ENCODE measurements around the gene PXK. TPM values are rescaled to one million over a fixed set of nuclear protein-coding genes. Genes with fewer than 3 reads are reported as not detected.

Gene PXK
- total and polyA plus RNA-seq, 8 donors = 8.3 to 54.0 (median 31.1) TPM

- peaks cover 9 to 18% (median 15%) of the 10 kb centered on the region in 4 donors for H3K36me3 ChIP-seq
- H3K27ac ChIP-seq = peak within 1 kb of the TSS; percentile 95 to 97 (median 96)
- TF ChIP-seq CTCF (IDR thresholded peaks at IDR 0.05) (peak in 5 of 7 experiments; percentile 92 to 98 (median 97)), POLR2A (IDR thresholded peaks at IDR 0.05) (peak in 1 of 4 donors; percentile 32), POLR2AphosphoS5 (IDR thresholded peaks at IDR 0.05) (peak; percentile 78 to 92 (median 91)), EP300 (IDR thresholded peaks at IDR 0.05) (no peak)
- WGBS, 5 donors = 4 to 6% (median 5%) methylated on average over 48 to 71 of the region's 71 CpGs
- H3K9me3 ChIP-seq = no peaks in the 10 kb centered on the region
- intact Hi-C loops (cut with DNase I; ENCODE audit: low total_unique reads) = no loop called here
- H3K4me1 ChIP-seq = peaks cover 19 to 44% (median 31%) of the 10 kb centered on the region in 4 donors
- H3K27me3 ChIP-seq = peaks cover 0 to 7% (median 0%) of the 10 kb centered on the region in 3 donors
- peak within 1 kb of the TSS; percentile 60 to 89 (median 82) for H3K4me3 ChIP-seq
- DNase-seq = peak; percentile 99
Measured at GRCh38 chr3:58305882-58306711, 26.6 kb upstream of the PXK start, which contains the start of the genes HTD2 and RPP14. TSS of gene HTD2 (plus strand) at chr3:58306520. CDS start at chr3:58317614, 11,094 bp downstream. TSS of gene RPP14 (plus strand) at chr3:58306245. CDS start at chr3:58310330, 4,085 bp downstream.

- Histone ChIP-seq H3K9me3 (no peaks in the 10 kb centered on the region), H3K4me3 (peak overlapping the region; percentile 60 to 89 (median 82)), H3K27me3 (peaks cover 0 to 4% (median 0%) of the 10 kb centered on the region in 3 donors), H3K36me3 (peaks cover 24 to 34% (median 31%) of the 10 kb centered on the region in 4 donors), H3K4me1 (peaks cover 19 to 44% (median 31%) of the 10 kb centered on the region in 4 donors), H3K27ac (peak overlapping the region; percentile 95 to 97 (median 96))
- WGBS, 5 donors = 23 to 27% (median 24%) methylated on average over 10 of the region's 10 CpGs
- DNase-seq = peak; percentile 47 to 84
- intact Hi-C loops (cut with DNase I; ENCODE audit: low total_unique reads) = no loop called here
- TF ChIP-seq EP300 (IDR thresholded peaks at IDR 0.05) = no peak
- no peak for TF ChIP-seq POLR2AphosphoS5 (IDR thresholded peaks at IDR 0.05)
- TF ChIP-seq CTCF (IDR thresholded peaks at IDR 0.05) = peak in 4 of 7 experiments; percentile 18 to 39 (median 22)
Measured at GRCh38 chr3:58307639-58308215, 25.0 kb upstream of the PXK start.

- 6 to 24% (median 18%) methylated on average over 1 of the region's 1 CpG for WGBS, 5 donors
- Histone ChIP-seq H3K4me3 (peak overlapping the region in 2 of 4 donors; percentile 81 to 89), H3K27ac (peak overlapping the region in 2 of 5 donors; percentile 95 to 97), H3K4me1 (peaks cover 19 to 44% (median 31%) of the 10 kb centered on the region in 4 donors), H3K36me3 (peaks cover 30 to 44% (median 41%) of the 10 kb centered on the region in 4 donors), H3K9me3 (no peaks in the 10 kb centered on the region), H3K27me3 (no peaks in the 10 kb centered on the region)
- intact Hi-C loops (cut with DNase I; ENCODE audit: low total_unique reads) = no loop called here
- DNase-seq = no peak
- TF ChIP-seq POLR2AphosphoS5 (IDR thresholded peaks at IDR 0.05) (no peak), CTCF (IDR thresholded peaks at IDR 0.05) (no peak), POLR2A (IDR thresholded peaks at IDR 0.05) (no peak), EP300 (IDR thresholded peaks at IDR 0.05) (no peak)
Measured at GRCh38 chr3:58308728-58309127, 24.0 kb upstream of the PXK start.

- Histone ChIP-seq H3K27me3 (no peaks in the 10 kb centered on the region), H3K9me3 (no peaks in the 10 kb centered on the region), H3K27ac (no peak overlapping the region), H3K36me3 (peaks cover 46 to 77% (median 70%) of the 10 kb centered on the region in 4 donors), H3K4me1 (peaks cover 0 to 9% (median 3%) of the 10 kb centered on the region in 4 donors), H3K4me3 (no peak overlapping the region)
- no peak for TF ChIP-seq POLR2AphosphoS5 (IDR thresholded peaks at IDR 0.05)
- no peak for TF ChIP-seq EP300 (IDR thresholded peaks at IDR 0.05)
- TF ChIP-seq CTCF (IDR thresholded peaks at IDR 0.05) = no peak
- TF ChIP-seq POLR2A (IDR thresholded peaks at IDR 0.05) = no peak
- WGBS, 5 donors = 69 to 87% (median 79%) methylated on average over 2 of the region's 2 CpGs
- no peak for DNase-seq
- intact Hi-C loops (cut with DNase I; ENCODE audit: low total_unique reads) = no loop called here
Measured at GRCh38 chr3:58317811-58318210, 14.9 kb upstream of the PXK start.
